Mesendoderm (in vitro differentiated cells): ENCODE data around the gene CABLES1.

ENCODE experiments used
- DNase-seq: peaks from one replicate; pipeline ENCODE4 v3.0.0; 2013
- H2AK5ac ChIP-seq: 2 replicates; pipeline ENCODE4 v1.6.1; 2013; ENCODE audit warnings: low read length, inconsistent platforms
- H2BK120ac ChIP-seq: 2 replicates; pipeline ENCODE4 v1.6.1; 2013; ENCODE audit warnings: low read depth, mild to moderate bottlenecking, low read length, moderate library complexity, mixed read lengths
- H2BK15ac ChIP-seq: replicated peaks from 2 replicates; pipeline ENCODE4 v1.6.1; 2013; ENCODE audit warnings: low read depth, mild to moderate bottlenecking, moderate library complexity
- H2BK5ac ChIP-seq: 2 replicates; pipeline ENCODE4 v1.6.1; 2013; ENCODE audit warnings: low read length, inconsistent platforms
- H3K18ac ChIP-seq: 2 replicates; pipeline ENCODE4 v1.6.1; 2013; ENCODE audit warnings: mild to moderate bottlenecking, low read length, mixed read lengths
- H3K23ac ChIP-seq: one replicate; pipeline ENCODE4 v1.6.1; 2013; ENCODE audit warnings: low read length
- H3K27ac ChIP-seq: 2 replicates; pipeline ENCODE4 v1.5.1; 2013; ENCODE audit warnings: low read depth, mild to moderate bottlenecking, inconsistent platforms, low read length, moderate library complexity
- H3K27me3 ChIP-seq: 2 replicates; pipeline ENCODE4 v1.6.1; 2013; ENCODE audit warnings: low read length, control low read depth, mild to moderate bottlenecking, inconsistent platforms; ENCODE audit not compliant: insufficient read depth, poor library complexity
- H3K36me3 ChIP-seq: 2 replicates; pipeline ENCODE4 v1.6.1; 2013; ENCODE audit warnings: low read length, inconsistent platforms; ENCODE audit not compliant: control insufficient read depth, insufficient read depth
- H3K4ac ChIP-seq: one replicate; pipeline ENCODE4 v1.6.1; 2013; ENCODE audit warnings: low read depth, mild to moderate bottlenecking, low read length, moderate library complexity
- H3K4me1 ChIP-seq: 2 replicates; pipeline ENCODE4 v1.6.1; 2013; ENCODE audit warnings: low read depth, low read length, inconsistent platforms; ENCODE audit not compliant: control insufficient read depth
- H3K4me2 ChIP-seq: 2 replicates; pipeline ENCODE4 v1.6.1; 2013; ENCODE audit warnings: low read length
- H3K4me3 ChIP-seq: 2 replicates; pipeline ENCODE4 v1.5.1; 2013; ENCODE audit warnings: mild to moderate bottlenecking, low read length
- H3K56ac ChIP-seq: one replicate; pipeline ENCODE4 v1.6.1; 2013; ENCODE audit warnings: low read length
- H3K79me1 ChIP-seq: 2 replicates; pipeline ENCODE4 v1.6.1; 2013; ENCODE audit warnings: low read length, inconsistent platforms
- H3K79me2 ChIP-seq: 2 replicates; pipeline ENCODE4 v1.6.1; 2013; ENCODE audit warnings: mild to moderate bottlenecking, low read length; ENCODE audit not compliant: control insufficient read depth, insufficient read depth
- H3K9ac ChIP-seq: 2 replicates; pipeline ENCODE4 v1.6.1; 2013; ENCODE audit warnings: low read length, inconsistent platforms
- H4K5ac ChIP-seq: one replicate; pipeline ENCODE4 v1.6.1; 2013; ENCODE audit warnings: low read length
- H4K8ac ChIP-seq: one replicate; pipeline ENCODE4 v1.6.1; 2013; ENCODE audit warnings: low read depth, mild to moderate bottlenecking, control low read depth, low read length, moderate library complexity
- WGBS: extraction: QIAGEN DNeasy Blood & Tissue Kit; methylation state at CpG from one replicate; pipeline ENCODE4 v1.1.7; 2013; ENCODE audit warnings: low lambda C conversion rate, missing lambda C conversion rate; ENCODE audit not compliant: insufficient coverage; ENCODE audit errors: extremely low coverage; 5-methylcytosine and 5-hydroxymethylcytosine counted together

CABLES1 gene

DNA sequence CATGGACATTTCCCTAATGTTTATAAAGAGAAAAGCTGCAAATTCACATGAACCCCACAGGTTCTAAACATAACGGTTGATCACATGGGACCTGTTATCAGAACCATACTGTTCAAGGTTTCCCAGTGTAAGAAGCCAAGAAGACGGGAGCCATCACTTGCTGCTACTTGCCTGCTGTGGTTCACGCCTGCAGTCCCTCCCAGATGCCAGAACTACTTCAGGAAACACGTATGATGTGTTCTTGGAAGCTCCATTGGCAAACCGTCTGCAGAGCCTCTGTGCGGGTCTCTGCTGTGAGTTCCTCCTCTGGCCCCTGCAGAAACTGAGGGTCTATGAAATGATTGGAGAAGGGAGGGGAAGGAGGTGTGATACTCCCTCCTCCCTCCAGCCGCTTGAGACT is 75.2 kb downstream of the CABLES1 start:
- Histone ChIP-seq H3K18ac (no peak overlapping the region), H4K8ac (no peak overlapping the region), H3K23ac (no peak overlapping the region), H3K27ac (no peak overlapping the region), H2BK15ac (no peak overlapping the region), H2AK5ac (no peak overlapping the region), H3K4me2 (no peak overlapping the region), H3K79me2 (no peaks in the 10 kb centered on the region), H3K56ac (no peak overlapping the region), H4K5ac (no peak overlapping the region), H3K27me3 (no peaks in the 10 kb centered on the region), H3K4me1 (no peaks in the 10 kb centered on the region), H3K9ac (no peak overlapping the region), H3K4ac (no peak overlapping the region), H3K79me1 (peaks cover 3% of the 10 kb centered on the region), H2BK5ac (no peak overlapping the region), H2BK120ac (no peak overlapping the region), H3K4me3 (no peak overlapping the region), H3K36me3 (peaks cover 2% of the 10 kb centered on the region)
- no peak for DNase-seq
- no CpG with 5 or more reads among the region's 7 CpGs for WGBS

DNA sequence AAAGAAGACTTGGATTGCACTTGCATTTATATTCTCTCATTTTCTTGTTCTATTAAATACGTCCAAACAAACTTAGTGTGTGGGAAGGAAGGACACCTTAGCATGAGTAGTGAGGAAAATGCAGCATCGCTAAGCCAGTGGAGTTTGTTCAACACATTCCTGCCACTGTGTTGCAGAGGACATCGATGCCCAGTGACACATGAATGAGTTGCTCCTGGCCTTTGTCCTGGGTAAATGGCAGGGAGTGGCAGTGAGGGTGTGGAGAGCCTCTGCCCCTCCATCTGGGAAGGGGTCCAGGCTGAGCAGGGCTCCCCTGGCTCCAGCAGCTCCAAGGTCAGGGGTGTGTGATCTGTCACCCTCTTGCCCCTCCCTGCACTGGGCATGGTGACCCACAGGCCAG is 75.9 kb downstream of the CABLES1 start:
- no peak overlapping the region for H2AK5ac ChIP-seq
- WGBS, result no CpG with 5 or more reads among the region's 3 CpGs
- H3K9ac ChIP-seq, result no peak overlapping the region
- no peak overlapping the region for H3K4me3 ChIP-seq
- H3K56ac ChIP-seq, result no peak overlapping the region
- H3K36me3 ChIP-seq, result peaks cover 2% of the 10 kb centered on the region
- DNase-seq, result no peak
- no peaks in the 10 kb centered on the region for H3K27me3 ChIP-seq
- no peak overlapping the region for H3K27ac ChIP-seq
- no peak overlapping the region for H2BK120ac ChIP-seq
- no peak overlapping the region for H4K8ac ChIP-seq
- no peak overlapping the region for H3K18ac ChIP-seq
- H3K4me1 ChIP-seq, result no peaks in the 10 kb centered on the region
- no peak overlapping the region for H4K5ac ChIP-seq
- H3K23ac ChIP-seq, result no peak overlapping the region
- peaks cover 3% of the 10 kb centered on the region for H3K79me1 ChIP-seq
- H2BK15ac ChIP-seq, result no peak overlapping the region
- H3K79me2 ChIP-seq, result no peaks in the 10 kb centered on the region
- H3K4ac ChIP-seq, result no peak overlapping the region
- no peak overlapping the region for H2BK5ac ChIP-seq
- no peak overlapping the region for H3K4me2 ChIP-seq

DNA sequence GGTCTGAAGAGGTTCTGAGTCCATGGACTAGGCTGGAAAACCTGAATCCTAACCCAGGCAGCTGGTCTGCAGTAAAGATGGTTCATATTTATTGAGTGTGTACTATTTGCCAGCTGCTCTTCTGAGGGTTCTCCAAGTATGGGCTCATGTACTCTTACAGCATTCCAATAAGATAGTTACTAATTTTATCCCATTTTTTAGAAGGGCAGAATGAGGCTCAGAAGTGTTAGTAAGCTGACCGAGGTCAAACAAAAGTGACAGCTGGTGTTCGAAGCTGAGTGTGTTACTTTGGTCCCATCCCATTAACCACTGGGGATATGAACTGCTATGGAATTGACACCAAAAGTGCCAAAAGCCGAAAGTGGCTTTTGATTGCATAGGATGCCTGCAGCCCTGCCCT is 76.9 kb downstream of the CABLES1 start:
- H2BK5ac ChIP-seq, result no peak overlapping the region
- no peak overlapping the region for H3K4me3 ChIP-seq
- H3K4me2 ChIP-seq, result no peak overlapping the region
- H3K27me3 ChIP-seq, result no peaks in the 10 kb centered on the region
- no peak overlapping the region for H4K8ac ChIP-seq
- no peak overlapping the region for H3K27ac ChIP-seq
- H3K4me1 ChIP-seq, result no peaks in the 10 kb centered on the region
- no peaks in the 10 kb centered on the region for H3K79me2 ChIP-seq
- no peak overlapping the region for H3K4ac ChIP-seq
- H2AK5ac ChIP-seq, result no peak overlapping the region
- no peak for DNase-seq
- H4K5ac ChIP-seq, result no peak overlapping the region
- no peak overlapping the region for H3K23ac ChIP-seq
- no peak overlapping the region for H3K56ac ChIP-seq
- H3K36me3 ChIP-seq, result peaks cover 2% of the 10 kb centered on the region
- WGBS, result no CpG with 5 or more reads among the region's 3 CpGs
- H3K18ac ChIP-seq, result no peak overlapping the region
- peaks cover 3% of the 10 kb centered on the region for H3K79me1 ChIP-seq
- H2BK120ac ChIP-seq, result no peak overlapping the region
- H3K9ac ChIP-seq, result no peak overlapping the region
- no peak overlapping the region for H2BK15ac ChIP-seq

GRCh38 chr18:23213200-23213599 is 77.9 kb downstream of the CABLES1 start:
- Histone ChIP-seq H3K27ac (no peak overlapping the region), H3K79me2 (no peaks in the 10 kb centered on the region), H3K23ac (no peak overlapping the region), H3K56ac (no peak overlapping the region), H2BK5ac (no peak overlapping the region), H3K79me1 (no peaks in the 10 kb centered on the region), H3K18ac (no peak overlapping the region), H3K4me2 (no peak overlapping the region), H2AK5ac (no peak overlapping the region), H3K36me3 (peaks cover 2% of the 10 kb centered on the region), H3K4ac (no peak overlapping the region), H4K8ac (no peak overlapping the region), H2BK15ac (no peak overlapping the region), H4K5ac (no peak overlapping the region), H3K27me3 (no peaks in the 10 kb centered on the region), H3K4me1 (no peaks in the 10 kb centered on the region), H3K4me3 (no peak overlapping the region), H3K9ac (no peak overlapping the region), H2BK120ac (no peak overlapping the region)
- no peak for DNase-seq

DNA sequence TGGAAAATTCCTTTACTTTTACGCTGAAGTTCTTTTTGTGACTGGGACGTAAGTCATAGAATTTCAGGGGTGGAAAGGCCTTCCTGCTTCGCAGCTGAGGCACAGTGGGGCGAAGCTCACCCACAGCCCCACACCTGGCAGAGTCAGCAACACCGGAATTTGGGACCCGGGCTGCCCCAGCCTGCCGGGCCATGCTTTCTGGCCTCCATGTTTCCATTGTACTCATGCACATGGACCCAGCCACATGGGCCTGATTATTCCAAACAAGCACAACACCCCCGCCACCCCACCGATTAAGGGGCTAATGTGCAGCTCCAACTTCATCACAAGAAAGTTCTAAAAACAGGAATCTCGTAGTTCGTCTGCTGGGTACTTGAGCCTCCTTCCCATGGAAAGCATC is 82.5 kb downstream of the CABLES1 start:
- no peak overlapping the region for H2BK5ac ChIP-seq
- no peak overlapping the region for H3K4me3 ChIP-seq
- no peak overlapping the region for H3K18ac ChIP-seq
- no peak overlapping the region for H3K56ac ChIP-seq
- no peak overlapping the region for H2BK15ac ChIP-seq
- H3K9ac ChIP-seq, result no peak overlapping the region
- no peak overlapping the region for H2BK120ac ChIP-seq
- no peaks in the 10 kb centered on the region for H3K79me1 ChIP-seq
- no peak overlapping the region for H2AK5ac ChIP-seq
- H3K4me1 ChIP-seq, result no peaks in the 10 kb centered on the region
- no peak overlapping the region for H3K4me2 ChIP-seq
- WGBS, result no CpG with 5 or more reads among the region's 11 CpGs
- H3K36me3 ChIP-seq, result peaks cover 2% of the 10 kb centered on the region
- no peak for DNase-seq
- no peak overlapping the region for H3K27ac ChIP-seq
- no peak overlapping the region for H4K5ac ChIP-seq
- no peak overlapping the region for H4K8ac ChIP-seq
- H3K79me2 ChIP-seq, result no peaks in the 10 kb centered on the region
- no peak overlapping the region for H3K23ac ChIP-seq
- H3K4ac ChIP-seq, result no peak overlapping the region
- H3K27me3 ChIP-seq, result no peaks in the 10 kb centered on the region

GRCh38 chr18:23220355-23220754 is 85.1 kb downstream of the CABLES1 start:
- Histone ChIP-seq H3K27me3 (no peaks in the 10 kb centered on the region), H3K4me3 (no peak overlapping the region), H3K4ac (no peak overlapping the region), H3K18ac (no peak overlapping the region), H3K9ac (no peak overlapping the region), H2BK5ac (no peak overlapping the region), H2AK5ac (no peak overlapping the region), H3K79me1 (no peaks in the 10 kb centered on the region), H3K36me3 (no peaks in the 10 kb centered on the region), H3K27ac (no peak overlapping the region), H3K4me1 (no peaks in the 10 kb centered on the region), H3K4me2 (no peak overlapping the region), H3K79me2 (no peaks in the 10 kb centered on the region), H2BK120ac (no peak overlapping the region), H4K5ac (no peak overlapping the region), H3K23ac (no peak overlapping the region), H4K8ac (no peak overlapping the region), H3K56ac (no peak overlapping the region), H2BK15ac (no peak overlapping the region)
- WGBS, result no CpG with 5 or more reads among the region's 8 CpGs
- DNase-seq, result no peak
